NK-92 (cell line): ENCODE data around the gene PROB1.
"Not testable (repeated sequence)": the region's sequence is repeated elsewhere in the genome, so short reads cannot be mapped to it uniquely, and the experiment has no call there.

ENCODE experiments used
- DNase-seq: peaks from one replicate; lab custom pipeline; 2025; ENCODE audit not compliant: unreplicated experiment; lab: John Stamatoyannopoulos, UW

Gene PROB1

DNA sequence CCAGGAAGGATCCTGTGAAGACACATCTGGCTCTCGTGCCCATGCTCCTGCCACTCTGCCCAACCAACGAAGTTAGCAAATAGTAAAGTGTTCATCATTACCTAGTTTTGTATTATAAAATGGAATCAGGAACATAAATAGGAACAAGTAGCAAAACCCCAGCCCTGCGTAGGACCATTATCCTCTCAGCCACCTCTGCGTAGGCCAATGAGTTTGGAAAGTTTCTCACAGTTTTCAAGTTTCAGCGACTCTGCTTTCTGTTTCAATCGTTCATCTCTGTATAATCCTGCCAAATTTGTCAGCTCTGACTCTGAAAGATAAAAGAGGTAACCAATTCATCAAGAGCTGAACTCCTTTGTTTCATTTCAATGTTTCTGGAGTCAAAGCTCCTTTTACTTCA, 19.1 kb upstream of the PROB1 start:
- DNase-seq: no peak

DNA sequence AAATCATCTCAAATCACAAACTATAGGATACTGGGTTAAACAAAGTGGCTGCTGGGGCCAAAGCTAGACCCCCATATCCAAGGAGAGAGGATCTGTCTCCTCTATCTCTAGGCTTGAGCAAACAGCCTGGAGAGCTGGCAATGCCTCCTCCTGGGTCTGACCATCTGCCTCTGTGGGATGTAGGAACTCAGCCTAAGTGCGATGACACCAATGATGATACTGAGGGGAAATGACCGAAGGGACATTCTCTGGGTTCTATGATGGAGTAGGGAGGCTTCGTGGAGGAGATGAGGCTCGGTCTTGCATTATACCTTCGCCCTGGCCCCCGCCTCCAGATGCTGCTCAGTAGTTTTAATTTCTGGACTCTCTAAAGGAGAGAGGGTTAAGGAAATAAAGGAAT, 18.2 kb upstream of the PROB1 start:
- no peak for DNase-seq

DNA sequence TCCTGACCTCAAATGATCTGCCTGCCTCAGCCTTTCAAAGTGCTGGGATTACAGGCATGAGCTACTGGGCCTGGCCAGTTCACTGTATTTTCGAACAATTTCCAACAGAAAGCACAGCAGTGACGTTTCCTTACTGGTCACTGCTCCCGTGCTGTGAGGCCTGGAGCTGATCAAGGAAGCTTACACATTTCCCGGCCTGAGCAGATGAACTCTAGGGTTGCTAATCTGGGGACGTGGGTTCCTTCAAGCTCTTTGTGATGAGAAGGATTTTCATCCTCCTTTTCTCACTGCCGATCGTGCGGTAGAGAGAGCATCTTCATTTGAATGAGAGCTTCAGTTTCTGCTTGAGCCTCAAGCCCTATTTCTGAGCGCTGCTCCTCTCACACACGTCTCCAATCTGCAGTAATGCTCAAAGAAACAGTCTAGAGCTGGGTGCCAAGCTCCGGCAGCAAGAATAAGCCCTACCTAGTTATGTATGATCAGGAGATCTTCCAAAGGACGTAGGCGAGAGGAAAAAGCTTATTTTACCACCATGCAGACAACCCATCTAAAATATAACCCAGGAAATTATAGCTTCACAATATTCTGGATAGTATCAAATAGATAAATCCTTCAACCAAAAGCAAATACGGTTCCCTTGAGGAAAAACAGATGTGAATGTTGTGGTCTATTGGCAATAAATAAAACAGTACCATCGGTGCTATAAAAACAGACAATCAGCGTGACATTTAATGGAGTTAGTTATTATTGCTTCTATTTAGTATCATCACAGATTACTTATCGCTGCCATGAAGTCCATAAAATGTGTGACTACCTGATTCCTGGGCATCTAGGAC, 16.3 kb upstream of the PROB1 start:
- no peak for DNase-seq

DNA sequence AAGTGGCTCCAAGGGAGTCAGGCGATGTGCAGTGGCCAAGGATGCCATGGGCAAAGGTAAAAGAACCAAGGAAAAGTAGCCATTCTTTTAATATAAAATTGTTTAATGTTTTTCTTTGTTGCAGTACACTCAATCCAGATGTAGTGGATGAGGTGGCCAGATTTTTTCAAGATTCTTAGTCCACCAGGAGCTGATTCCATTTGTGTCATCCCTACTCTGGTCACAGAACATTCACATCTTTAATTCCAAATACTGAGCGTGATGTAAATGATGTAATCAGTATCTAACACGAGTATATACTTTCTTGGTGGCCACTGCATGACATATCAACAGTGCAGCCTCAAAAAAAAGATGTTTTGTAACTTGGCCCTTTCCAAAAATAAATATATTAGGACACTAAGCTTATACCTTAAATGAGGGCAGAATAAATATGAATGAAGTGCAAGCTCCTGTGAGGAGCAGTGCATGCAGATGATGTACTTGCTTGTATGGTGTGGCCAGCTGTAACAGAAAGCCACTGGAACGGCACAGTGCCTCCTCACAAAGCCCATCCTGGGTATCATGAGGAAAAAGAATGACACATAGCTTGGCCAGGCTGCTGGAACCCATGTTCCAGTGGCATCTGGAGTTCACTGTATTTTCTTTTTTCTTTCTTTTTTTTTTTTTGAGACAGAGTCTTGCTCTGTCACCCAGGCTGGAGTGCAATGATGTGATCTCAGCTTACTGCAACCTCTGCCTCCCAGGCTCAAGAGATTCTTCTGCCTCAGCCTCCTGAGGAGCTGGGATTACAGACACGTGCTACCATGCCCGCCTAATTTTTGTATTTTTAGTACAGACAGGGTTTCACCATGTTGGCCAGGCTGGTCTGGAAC, 15.5 kb upstream of the PROB1 start:
- no peak for DNase-seq

DNA sequence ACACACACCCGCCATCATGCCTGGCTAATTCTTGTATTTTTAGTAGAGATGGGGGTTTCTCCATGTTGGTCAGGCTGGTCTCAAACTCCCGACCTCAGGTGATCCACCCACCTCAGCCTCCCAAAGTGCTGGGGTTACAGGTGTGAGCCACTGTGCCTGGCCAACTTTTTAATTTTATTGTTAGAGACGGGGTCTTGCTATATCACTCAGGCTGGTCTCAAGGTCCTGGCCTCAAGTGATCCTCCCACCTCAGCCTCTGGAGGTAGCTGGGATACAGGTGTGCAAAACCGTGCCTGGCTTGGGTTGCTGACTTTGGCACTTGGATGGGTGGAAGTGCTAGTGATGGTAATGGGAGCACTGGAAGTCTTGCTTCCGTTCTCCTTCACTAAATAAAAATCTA, 14.2 kb upstream of the PROB1 start:
- not testable (repeated sequence) for DNase-seq

DNA sequence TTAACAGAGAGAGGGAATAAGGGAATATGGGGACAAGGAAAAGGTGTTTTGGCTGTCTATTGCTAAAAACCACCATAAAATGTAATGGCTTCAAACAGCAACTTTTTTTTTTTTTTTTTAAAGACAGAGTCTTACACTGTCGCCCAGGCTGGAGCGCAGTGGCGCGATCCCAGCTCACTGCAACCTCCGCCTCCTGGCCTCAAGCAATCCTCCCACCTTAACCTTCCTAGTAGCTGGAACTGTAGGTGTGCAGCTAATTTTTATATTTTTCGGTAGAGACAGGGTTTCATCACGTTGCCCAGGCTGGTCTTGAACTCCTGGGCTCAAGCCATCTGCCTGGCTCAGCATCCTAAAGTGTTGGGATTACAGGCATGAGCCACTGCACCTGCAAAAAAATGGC, 13.3 kb upstream of the PROB1 start:
- DNase-seq: no peak

DNA sequence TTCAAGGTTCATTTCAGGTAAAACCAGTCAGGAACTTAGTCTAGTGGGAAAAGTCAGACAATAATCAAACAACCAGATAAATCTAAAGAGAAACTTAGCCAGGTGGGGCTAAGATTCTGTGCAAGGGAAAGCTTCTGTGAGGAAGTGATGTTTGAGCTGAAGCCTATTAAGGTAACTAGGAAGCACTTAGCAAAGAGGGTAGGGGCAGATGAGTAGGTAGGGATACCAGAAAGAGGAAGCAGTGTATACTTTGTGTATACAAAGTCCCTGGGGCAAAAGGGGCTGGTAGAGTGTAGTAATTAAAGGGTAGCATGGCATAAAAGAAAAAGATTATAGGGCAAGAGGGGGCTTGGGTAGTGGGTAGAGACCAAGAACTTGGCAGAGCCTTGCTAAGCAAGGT, 12.6 kb upstream of the PROB1 start:
- DNase-seq: no peak

DNA sequence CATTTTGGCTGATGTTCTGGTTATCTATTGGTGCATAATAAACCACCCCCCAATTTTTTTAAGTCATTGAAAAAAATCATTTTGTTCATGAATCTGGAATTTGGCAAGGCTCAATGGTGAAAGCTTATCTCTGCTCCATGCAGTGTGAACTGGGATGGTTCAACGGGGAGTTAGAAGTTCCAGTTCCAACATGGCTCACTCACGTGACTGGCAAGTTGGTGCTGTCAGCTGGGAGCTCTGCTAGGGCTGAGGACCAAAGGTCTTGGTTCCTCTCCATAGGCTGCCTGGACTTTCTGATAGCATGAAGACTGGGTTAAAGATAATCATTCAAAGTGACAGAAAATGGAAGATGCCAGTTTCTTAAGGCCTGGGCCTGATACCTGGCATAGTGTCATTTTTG, 12.1 kb upstream of the PROB1 start:
- no peak for DNase-seq

DNA sequence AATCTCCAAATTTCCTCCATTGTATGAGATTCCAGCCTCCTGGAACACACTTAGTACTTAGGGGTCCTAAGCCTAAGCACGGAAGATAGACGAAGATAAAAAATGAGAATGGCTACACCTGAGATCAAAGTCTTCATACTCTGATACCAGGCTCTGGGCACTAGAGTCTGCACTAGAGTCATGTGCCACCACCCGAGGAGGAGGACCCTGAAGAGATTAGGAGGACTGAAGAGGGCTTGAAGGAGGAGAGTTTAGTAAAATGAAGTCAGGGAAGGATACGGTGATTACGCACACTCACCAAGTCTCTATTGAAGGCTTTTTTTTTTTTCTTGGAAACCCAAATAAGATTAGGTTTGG, 9.6 kb upstream of the PROB1 start:
- DNase-seq: no peak

DNA sequence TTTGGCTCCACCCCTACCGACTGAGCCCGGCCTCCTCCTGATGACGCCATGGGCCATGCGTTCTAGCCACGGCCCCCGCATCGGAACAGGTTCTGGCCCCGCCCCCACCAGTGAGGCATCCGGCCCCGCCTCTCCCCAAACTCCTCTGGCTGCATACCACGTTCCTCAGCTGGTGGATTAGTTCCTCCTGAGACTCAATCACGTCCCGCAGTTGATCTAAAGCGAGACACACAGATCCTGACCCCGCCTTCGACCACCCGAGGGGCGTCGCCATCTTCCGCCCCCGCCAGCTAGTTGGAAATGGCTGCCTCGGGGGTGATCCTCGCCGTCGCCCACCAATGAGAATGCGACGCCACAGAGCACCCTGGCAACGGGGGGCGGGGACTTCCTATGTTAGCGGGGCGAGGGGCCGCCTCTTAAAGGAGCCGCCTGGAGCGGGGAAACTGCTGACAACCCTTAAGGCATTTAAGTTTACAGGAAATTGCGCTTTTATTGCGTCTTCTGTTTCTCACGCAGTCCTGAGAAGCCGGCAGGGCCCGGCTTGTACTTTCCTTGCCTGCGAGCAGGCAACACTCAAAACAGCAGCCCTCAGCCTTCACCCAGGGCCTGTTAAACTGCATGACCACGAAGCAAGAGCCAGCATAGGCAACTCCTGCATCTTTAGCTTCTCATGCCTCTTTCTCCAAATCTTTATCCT, 9.0 kb upstream of the PROB1 start, which contains the start of gene SPATA24:
SPATA24 (minus strand) TSS at position 303 of the 697 bp plus-strand sequence; CDS start at position 274, 29 bp downstream.
- DNase-seq: peak; percentile 78

DNA sequence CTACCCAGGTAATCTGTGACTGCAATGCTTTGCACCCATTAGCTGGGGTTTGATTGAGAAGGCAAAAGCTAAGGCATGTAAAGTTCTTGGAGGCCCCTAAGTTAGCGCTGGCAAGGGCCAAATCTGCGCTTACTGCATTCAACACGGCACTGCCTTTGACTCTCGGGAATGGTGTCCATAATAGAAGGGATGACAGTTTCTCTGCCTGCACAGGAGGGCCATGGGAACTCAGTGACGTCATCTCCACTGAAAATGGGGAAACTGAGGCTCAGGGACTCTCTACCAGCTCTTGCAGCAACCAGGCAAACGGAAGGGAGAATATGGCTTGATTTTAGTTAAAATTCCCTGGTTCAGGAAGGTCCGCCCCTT, 8.5 kb upstream of the PROB1 start:
- no peak for DNase-seq

DNA sequence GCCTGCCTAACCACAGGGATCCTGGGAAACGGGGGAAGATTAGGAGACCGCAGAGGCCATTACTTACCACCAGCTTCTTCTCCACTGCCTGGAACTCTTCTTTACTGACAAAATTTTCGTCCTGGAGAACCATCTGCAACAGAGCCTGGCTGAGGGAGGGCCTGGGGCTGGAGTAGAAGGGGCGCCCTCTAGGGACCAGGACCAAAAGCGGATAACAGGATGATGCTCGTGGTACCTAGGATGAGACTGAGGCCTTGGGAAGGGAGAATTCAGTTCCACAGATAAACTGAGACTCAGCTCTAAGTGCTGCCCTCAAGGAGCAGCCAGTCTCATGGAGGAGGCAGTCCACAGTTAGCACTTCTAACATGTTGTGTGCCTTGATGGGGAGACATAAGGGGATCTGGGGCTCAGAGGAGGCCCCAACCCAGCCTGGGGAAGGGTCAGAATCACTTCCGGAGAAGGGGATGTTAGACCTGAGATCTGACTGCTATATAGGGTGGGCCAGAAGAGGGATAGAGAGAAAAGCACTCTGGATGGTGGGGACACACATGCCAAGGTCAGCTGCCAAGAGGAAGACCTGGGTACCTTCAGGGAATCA, 7.8 kb upstream of the PROB1 start:
- no peak for DNase-seq

DNA sequence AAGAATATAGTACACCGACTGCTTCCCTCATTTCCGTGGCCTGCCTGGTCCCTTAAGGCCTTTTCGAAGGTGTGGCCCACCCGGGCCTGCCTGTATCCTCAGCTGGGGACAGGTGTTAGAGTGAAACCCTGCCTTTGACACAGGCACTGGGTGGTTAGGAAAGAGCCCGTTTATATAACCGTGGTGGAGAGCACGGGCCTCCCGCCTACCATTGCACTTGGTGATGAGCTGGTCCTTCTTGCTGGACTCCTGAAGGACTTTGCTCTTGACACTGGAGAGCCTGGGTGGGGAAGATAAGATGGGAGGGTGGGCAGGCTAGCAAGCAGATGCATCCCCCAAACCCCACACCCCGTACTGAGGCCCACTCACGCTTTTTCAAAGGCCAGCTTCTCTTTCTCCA, 6.6 kb upstream of the PROB1 start:
- DNase-seq: no peak

DNA sequence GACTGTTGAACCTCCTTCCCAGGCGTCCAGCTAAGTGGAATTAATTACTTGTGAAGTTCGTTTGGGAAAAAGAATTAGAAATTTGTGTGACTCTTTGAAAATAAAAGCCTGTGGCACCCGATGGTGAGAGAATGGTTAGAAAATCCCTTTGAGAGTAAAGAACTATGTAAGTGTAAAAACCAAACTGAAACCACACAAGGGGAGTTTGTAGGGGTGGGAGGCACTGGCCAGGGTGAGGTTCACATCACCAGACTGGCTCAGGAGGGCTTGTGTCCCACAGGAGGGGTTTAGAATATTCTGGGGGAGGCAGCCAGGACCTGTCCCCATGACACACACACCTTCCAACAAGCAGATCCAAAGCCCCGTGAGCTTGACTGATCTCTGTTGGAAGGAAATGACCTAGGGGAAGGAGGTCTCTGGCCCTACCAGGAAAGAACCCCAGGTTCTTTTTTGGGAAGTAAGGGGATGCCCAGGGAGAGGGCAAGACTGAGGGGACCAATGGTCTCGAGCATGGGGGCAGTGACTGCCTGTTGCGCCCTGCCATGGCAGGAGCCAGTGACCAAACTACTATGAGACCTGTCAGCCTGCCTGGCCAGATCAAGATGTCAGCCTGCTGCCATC, 4.7 kb upstream of the PROB1 start:
- no peak for DNase-seq

DNA sequence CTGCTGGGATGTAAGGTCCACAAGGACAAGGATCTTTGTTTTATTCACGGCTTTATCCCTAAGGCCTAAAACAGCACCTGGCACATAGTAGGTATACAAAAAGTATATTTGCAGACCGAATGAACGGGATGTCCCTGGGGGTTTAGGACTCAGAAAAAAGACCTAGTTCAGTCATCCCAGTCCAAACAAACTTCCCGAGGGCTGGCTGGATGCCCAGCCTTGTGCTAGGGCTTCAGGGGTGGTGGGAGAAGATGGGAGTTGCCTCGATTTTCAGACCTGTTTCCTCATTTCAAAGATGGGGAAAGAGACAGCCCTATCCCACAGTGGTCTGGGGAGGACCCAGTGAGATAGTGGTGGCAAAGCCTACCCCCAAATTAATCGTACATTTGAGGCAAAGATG, 3.0 kb upstream of the PROB1 start:
- no peak for DNase-seq

DNA sequence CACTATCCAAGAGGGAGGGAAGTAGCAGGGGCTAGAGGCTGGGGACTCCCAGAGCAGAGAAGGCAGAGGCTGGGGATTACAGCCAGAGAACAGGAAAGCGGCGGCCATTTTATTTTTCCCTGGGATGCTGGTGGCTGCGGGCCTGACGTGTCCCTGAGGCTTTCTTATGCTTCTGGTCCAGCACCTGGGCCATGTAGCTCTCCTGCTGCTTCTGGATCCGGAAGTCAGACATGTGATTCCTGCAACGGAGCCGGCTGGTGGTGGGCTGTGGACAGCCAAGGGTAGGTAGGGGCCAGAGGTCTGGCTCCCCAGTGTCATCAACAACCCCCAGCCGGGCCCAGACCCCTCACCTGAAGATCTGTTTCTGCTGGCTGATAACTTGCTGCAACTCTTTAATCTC, 1.8 kb upstream of the PROB1 start:
- no peak for DNase-seq

DNA sequence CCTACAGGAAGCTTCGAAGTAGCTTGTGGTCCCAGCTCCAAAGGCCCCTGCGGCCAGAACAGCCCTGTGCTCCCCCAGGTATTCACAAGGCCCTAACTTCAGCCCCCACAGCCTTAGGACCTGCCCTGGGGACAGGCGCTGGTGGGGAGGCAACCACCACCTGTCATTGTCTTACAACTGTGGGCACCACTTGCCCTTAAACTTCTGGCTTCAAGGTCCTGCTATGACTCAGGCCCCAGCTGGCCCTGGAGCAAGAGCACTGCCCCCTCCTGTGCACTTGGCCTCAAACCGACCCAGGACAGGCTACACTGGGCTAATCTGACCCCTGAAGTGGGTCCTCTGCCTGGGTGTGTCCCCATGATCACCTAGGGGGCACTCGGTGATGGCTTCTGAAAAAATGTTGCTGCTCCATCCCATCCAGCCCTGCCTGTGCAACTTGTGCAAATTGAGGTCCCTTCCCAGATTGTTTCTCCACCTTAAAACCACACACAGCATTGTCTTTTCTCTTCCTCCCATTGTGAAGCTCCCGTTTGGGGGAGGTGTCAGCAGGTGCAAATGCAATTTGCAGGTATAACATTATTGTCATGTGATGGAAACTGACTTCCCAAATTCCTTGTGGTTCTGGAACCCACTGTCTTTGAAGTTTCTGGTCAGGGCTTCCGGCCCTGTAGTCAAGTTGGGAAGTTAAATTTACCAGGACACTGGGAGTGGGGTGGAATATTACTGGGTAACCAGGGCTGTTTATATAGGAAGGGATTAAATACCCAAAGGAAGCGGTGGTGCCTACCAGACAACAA, 1.1 kb upstream of the PROB1 start:
- DNase-seq: no peak

DNA sequence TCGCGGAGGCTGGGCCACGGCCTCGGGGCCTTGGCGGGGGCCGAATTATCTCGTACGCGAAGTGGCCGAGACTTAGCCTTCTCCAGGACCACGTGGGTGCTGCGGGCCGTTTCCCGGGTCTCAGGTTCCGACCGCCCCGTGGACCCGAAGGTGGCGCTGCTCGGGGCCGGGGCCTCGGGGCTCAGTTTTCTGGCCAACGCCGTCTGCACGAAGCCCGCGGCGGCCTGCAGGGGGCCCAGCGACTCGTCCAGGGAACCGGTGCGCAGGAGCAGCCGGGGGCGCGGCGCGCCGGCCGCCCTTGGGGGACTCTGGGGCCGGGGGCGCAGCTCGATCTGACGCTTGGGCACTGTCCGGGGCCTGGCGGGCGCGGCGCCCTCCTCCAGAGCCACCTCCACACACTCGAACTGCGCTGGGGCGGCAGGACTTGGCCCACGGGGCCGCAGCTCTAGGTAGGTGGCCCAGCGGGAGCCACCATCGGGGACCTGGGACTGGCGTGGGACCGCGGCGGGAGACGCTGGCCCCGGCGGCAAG, 716 bp downstream of the PROB1 start:
- DNase-seq: no peak

DNA sequence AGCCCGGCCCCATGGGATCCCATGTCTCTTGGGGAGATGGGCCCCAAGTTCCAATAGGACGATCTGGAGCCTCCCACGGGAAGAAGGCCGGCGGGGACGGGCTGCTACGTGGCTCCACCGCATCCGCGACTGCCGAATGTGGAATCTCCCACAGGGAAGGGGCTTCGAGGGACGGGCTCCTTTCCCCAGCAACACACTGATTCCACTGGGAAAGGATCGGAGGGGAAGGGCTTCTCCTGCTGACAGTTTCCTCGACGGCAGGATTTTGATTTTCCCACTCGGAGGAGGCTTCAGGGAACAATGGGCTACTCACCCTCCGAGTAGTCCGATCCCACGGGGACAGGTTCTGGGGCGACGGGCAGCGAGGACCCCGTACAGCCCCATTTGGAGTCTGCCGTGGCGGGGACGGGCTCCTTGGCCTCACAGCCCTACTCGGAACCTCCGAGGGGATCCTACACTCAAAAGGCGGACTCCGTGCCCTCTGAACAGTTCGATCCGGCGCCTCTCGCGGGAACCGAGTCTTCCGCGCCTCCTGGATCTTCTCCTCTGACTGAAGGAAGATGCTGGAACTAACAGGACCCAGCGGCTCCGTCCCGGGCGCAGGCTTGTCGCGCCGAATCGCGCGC, 1.3 kb downstream of the PROB1 start:
- no peak for DNase-seq
